ENCODE data around the gene PCDHGB5.
"Not testable (repeated sequence)": the region's sequence is repeated elsewhere in the genome, so short reads cannot be mapped to it uniquely, and the experiment has no call there.

PCDHGB5 gene

DNA sequence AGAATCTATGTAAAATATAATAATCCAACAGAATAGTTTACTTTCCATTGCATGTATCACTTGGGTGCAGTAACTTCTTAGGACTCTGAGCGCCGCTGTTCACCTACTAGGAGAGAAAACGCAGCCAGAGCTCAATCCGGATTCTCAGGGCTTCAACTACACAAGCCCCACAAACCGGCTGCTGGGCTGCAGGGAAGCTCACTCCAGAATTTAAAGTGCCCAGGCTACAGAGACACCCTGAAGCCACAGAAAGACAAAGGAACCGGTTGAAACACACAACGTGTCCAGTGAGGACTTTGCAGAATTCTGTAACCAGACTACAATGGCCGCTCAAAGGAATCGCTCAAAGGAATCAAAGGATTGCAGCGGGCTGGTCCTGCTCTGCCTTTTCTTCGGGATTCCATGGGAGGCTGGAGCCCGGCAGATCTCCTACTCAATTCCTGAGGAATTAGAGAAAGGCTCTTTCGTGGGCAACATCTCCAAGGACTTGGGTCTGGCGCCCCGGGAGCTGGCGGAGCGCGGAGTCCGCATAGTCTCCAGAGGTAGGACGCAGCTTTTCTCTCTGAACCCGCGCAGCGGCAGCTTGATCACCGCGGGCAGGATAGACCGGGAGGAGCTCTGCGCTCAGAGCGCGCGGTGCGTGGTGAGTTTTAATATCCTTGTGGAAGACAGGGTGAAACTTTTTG is 15.2 kb downstream of the PCDHGB5 start, which contains the start of gene PCDHGA10:
TSS of gene PCDHGA10 (plus strand) at position 134 of the 686 bp plus-strand sequence. CDS start at position 323, 189 bp downstream.
- peak; percentile 15 for DNase-seq

DNA sequence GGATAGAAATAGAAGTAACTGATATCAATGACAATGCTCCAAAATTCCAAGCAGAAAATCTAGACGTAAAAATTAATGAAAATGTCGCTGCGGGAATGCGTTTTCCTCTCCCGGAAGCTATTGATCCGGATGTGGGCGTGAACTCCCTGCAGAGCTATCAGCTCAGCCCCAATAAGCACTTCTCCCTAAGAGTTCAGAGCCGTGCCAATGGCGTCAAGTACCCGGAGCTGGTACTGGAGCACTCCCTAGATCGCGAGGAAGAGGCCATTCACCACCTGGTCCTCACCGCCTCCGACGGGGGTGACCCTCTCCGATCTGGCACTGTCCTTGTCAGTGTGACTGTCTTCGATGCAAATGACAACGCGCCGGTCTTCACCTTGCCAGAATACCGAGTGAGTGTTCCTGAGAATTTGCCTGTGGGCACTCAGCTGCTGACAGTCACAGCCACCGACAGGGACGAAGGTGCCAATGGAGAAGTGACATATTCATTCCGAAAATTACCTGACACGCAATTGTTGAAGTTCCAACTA is 15.9 kb downstream of the PCDHGB5 start:
- no peak for DNase-seq

DNA sequence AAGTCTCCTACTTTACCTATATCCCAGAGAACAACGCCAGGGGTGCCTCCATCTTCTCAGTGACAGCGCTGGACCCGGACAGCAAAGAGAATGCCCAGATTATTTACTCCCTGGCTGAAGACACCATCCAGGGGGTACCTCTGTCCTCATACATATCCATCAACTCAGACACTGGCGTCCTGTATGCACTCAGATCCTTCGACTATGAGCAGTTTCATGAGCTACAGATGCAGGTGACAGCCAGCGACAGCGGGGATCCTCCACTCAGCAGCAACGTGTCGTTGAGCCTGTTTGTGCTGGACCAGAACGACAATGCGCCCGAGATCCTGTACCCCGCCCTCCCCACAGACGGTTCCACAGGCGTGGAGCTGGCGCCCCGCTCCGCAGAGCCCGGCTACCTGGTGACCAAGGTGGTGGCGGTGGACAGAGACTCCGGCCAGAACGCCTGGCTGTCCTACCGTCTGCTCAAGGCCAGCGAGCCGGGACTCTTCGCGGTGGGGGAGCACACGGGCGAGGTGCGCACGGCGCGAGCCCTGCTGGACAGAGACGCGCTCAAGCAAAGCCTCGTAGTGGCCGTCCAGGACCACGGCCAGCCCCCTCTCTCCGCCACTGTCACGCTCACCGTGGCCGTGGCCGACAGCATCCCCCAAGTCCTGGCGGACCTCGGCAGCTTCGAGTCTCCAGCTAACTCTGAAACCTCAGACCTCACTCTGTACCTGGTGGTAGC is 17.0 kb downstream of the PCDHGB5 start:
- DNase-seq = not testable (repeated sequence)

DNA sequence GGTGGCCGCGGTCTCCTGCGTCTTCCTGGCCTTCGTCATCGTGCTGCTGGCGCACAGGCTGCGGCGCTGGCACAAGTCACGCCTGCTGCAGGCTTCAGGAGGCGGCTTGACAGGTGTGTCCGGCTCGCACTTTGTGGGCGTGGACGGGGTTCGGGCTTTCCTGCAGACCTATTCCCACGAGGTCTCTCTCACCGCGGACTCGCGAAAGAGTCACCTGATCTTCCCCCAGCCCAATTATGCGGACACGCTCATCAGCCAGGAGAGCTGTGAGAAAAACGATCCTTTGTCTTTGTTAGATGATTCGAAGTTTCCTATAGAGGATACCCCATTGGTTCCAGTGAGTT is 17.5 kb downstream of the PCDHGB5 start:
- not testable (repeated sequence) for DNase-seq

DNA sequence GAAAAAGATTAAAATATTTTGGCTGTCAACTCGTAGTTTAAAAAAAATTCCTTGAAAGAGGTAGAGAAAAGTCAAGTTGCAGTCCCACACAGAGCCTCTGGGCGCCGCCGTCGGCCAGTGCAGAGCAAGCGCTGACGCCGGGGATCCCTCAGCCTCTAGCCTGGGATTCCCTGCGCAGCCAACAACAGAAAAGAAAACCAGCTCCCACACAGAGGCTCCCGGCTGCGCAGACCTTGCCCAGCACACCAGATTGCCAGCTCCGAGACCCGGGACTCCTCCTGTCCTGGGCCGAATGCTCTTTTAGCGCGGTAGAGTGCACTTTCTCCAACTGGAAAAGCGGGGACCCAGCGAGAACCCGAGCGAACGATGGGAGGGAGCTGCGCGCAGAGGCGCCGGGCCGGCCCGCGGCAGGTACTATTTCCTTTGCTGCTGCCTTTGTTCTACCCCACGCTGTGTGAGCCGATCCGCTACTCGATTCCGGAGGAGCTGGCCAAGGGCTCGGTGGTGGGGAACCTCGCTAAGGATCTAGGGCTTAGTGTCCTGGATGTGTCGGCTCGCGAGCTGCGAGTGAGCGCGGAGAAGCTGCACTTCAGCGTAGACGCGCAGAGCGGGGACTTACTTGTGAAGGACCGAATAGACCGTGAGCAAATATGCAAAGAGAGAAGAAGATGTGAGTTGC is 19.9 kb downstream of the PCDHGB5 start, which contains the start of gene PCDHGB7:
TSS of gene PCDHGB7 (plus strand) at position 184 of the 679 bp plus-strand sequence. CDS start at position 367, 183 bp downstream.
- DNase-seq = peak; percentile 72

DNA sequence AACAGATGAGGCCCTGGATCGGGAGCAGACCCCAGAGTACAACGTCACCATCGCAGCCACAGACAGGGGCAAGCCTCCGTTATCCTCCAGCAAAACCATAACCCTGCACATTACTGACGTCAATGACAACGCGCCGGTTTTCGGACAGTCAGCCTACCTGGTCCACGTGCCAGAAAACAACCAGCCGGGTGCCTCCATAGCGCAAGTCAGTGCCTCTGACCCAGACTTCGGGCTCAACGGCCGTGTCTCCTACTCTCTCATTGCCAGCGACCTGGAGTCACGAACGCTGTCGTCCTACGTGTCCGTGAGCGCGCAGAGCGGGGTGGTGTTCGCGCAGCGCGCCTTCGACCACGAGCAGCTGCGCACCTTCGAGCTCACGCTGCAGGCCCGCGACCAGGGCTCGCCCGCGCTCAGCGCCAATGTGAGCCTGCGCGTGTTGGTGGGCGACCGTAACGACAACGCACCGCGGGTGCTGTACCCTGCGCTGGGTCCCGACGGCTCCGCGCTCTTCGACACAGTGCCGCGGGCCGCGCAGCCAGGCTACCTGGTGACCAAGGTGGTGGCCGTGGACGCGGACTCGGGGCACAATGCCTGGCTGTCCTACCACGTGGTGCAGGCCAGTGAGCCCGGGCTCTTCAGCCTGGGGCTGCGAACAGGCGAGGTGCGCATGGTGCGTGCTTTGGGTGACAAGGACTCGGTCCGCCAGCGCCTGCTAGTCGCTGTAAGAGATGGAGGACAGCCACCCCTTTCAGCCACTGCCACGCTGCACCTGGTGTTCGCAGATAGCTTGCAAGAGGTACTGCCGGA is 21.5 kb downstream of the PCDHGB5 start:
- no peak for DNase-seq

DNA sequence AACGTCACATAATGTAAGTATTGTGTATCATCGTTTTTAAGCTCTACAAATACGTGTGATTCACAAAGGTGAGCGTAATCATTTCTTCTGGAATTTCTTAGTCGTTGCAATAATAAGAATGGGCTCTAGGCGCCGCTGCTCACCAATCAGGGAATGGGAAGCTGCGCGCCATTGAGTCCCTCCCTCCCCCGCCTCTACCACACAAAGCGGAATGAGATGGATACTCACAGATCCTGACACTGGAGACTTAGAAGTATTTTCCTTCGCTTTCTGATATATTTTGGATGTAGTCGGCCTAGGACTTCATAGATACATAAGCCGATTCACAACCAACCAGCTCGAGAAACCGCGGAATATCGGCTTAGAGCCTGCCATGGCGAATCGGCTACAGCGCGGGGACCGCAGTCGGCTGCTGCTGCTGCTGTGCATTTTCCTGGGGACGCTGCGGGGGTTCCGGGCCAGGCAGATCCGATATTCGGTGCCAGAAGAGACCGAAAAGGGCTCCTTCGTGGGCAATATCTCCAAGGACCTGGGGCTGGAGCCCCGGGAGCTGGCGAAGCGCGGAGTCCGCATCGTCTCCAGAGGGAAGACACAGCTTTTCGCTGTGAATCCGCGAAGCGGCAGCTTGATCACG is 23.2 kb downstream of the PCDHGB5 start, which contains the start of gene PCDHGA11:
TSS of gene PCDHGA11 (plus strand) at position 197 of the 634 bp plus-strand sequence. CDS start at position 374, 177 bp downstream.
- DNase-seq = no peak

DNA sequence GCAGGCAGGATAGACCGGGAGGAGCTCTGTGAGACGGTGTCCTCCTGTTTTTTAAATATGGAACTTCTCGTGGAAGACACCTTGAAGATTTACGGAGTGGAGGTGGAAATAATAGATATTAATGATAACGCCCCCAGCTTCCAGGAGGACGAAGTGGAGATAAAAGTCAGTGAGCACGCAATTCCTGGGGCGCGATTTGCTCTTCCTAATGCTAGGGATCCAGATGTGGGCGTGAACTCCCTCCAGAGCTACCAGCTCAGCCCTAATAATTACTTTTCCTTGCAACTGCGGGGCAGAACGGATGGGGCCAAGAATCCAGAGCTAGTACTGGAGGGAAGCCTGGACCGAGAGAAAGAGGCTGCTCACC is 23.7 kb downstream of the PCDHGB5 start:
- DNase-seq = no peak

DNA sequence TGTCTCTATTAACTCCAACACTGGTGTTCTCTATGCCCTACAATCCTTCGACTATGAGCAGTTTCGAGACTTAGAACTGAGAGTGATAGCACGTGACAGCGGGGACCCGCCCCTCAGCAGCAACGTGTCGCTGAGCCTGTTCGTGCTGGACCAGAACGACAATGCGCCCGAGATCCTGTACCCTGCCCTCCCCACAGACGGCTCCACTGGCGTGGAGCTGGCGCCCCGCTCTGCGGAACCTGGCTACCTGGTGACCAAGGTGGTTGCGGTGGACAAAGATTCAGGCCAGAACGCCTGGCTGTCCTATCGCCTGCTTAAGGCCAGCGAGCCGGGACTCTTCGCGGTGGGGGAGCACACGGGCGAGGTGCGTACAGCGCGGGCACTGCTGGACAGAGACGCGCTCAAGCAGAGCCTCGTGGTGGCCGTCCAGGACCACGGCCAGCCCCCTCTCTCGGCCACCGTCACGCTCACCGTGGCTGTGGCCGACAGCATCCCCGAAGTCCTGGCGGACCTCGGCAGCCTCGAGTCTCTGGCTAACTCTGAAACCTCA is 25.1 kb downstream of the PCDHGB5 start:
- DNase-seq = no peak

DNA sequence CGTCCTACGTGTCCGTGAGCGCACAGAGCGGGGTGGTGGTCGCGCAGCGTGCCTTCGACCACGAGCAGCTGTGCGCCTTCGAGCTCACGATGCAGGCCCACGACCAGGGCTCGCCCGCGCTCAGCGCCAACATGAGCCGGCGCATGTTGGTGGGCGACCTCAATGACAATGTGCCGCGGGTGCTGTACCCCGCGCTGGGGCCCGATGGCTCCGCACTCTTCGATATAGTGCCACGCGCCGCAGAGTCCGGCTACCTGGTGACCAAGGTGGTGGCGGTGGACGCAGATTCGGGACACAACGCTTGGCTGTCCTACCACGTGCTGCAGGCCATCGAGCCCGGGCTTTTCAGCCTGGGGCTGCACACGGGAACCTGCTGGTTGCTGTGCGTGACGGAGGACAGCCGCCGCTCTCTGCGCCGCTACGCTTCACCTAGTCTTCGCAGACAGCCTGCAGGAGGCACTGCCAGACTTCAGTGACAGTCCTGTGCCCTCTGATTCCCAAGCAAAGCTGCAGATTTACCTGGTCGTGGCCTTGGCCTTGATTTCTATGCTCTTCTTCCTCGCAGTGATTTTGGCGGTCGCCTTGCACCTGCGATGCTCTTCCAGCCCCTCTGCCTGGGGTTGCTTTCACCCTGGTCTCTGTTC is 30.2 kb downstream of the PCDHGB5 start:
- no peak for DNase-seq

DNA sequence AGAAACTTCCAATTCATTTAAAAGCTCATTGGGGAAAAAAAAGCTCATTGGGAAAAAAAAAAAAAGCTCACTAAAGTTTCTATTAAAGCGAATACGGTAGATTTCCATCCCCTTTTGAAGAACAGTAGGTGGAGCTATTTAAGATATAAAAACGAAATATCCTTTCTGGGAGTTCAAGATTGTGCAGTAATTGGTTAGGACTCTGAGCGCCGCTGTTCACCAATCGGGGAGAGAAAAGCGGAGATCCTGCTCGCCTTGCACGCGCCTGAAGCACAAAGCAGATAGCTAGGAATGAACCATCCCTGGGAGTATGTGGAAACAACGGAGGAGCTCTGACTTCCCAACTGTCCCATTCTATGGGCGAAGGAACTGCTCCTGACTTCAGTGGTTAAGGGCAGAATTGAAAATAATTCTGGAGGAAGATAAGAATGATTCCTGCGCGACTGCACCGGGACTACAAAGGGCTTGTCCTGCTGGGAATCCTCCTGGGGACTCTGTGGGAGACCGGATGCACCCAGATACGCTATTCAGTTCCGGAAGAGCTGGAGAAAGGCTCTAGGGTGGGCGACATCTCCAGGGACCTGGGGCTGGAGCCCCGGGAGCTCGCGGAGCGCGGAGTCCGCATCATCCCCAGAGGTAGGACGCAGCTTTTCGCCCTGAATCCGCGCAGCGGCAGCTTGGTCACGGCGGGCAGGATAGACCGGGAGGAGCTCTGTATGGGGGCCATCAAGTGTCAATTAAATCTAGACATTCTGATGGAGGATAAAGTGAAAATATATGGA is 32.8 kb downstream of the PCDHGB5 start, which contains the start of gene PCDHGA12:
TSS of gene PCDHGA12 (plus strand) at position 176 of the 782 bp plus-strand sequence. CDS start at position 429, 253 bp downstream.
- DNase-seq = no peak

DNA sequence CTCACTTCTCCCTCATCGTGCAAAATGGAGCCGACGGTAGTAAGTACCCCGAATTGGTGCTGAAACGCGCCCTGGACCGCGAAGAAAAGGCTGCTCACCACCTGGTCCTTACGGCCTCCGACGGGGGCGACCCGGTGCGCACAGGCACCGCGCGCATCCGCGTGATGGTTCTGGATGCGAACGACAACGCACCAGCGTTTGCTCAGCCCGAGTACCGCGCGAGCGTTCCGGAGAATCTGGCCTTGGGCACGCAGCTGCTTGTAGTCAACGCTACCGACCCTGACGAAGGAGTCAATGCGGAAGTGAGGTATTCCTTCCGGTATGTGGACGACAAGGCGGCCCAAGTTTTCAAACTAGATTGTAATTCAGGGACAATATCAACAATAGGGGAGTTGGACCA is 33.5 kb downstream of the PCDHGB5 start:
- DNase-seq = no peak

DNA sequence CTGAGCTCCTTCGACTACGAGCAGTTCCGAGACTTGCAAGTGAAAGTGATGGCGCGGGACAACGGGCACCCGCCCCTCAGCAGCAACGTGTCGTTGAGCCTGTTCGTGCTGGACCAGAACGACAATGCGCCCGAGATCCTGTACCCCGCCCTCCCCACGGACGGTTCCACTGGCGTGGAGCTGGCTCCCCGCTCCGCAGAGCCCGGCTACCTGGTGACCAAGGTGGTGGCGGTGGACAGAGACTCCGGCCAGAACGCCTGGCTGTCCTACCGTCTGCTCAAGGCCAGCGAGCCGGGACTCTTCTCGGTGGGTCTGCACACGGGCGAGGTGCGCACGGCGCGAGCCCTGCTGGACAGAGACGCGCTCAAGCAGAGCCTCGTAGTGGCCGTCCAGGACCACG is 34.6 kb downstream of the PCDHGB5 start:
- not testable (repeated sequence) for DNase-seq

DNA sequence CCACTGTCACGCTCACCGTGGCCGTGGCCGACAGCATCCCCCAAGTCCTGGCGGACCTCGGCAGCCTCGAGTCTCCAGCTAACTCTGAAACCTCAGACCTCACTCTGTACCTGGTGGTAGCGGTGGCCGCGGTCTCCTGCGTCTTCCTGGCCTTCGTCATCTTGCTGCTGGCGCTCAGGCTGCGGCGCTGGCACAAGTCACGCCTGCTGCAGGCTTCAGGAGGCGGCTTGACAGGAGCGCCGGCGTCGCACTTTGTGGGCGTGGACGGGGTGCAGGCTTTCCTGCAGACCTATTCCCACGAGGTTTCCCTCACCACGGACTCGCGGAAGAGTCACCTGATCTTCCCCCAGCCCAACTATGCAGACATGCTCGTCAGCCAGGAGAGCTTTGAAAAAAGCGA is 35.0 kb downstream of the PCDHGB5 start:
- DNase-seq = not testable (repeated sequence)

DNA sequence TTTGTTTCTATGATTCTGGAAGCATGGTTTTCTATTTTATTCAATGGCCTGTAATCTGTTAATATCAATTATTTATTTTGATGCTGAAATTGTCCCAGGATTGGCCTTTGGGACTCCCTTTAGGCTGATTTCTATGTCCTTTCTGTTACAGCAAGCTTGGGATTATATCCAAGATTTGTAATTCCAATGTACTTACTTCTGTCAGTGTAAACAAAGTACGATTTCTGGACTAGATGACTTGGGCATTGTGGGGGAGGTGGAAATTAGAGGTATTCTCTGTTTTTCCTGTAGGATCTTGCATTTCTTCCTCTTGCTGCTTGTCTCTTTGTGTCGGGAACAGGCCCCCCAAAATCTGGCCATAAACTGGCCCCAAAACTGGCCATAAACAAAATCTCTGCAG is 36.3 kb downstream of the PCDHGB5 start:
- no peak for DNase-seq

DNA sequence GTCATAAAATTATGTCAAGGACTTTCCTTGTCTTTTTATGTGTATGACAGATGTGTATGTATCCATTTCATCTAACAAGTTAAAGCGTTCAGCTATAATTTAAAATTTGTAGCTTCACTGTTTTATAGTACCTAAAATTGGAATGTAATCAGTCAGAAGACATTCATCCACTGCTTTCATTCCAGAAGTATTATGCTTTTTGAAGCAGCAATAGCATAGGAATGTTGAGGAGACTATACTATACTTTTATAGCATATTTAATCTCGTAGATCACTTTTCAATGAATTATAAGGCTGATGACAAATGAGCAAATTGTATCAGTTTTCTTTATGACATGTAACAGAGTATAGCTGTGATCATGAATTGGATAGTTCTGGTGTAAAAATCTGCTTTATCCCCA is 39.5 kb downstream of the PCDHGB5 start:
- DNase-seq = no peak

DNA sequence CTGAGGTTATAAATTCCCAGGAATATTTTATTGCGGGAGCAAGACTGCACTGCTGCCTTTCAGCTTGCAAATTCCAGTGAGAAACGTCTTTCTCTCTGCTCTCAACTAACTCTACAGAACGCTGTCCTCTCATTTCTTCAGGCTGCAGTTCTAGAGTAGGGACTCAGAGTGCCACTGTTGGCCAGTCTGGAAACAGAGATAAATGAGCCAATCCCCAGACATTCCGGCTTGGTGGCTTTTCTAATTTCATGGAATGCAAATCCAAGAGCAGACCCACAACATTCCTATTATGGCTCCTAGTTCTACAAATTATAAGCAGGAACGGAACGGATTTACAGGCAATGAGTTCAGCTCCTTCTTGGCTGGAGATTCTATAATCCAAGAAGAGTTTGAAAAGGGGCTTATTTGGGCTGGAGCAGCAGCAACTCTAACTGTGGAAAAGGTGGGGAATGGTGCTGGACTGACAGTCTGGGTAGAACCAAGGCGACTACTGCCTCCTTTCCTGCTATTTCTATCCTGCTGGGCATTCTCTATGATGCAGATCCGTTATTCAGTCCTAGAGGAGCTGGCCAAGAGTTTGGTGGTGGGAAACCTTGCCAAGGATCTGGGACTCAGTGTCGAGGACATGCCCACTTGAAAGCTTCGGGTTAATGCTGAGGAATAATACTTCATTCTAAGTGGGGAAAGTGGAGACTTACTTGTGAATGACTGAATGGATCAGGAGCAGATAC is 41.8 kb downstream of the PCDHGB5 start:
- no peak for DNase-seq

DNA sequence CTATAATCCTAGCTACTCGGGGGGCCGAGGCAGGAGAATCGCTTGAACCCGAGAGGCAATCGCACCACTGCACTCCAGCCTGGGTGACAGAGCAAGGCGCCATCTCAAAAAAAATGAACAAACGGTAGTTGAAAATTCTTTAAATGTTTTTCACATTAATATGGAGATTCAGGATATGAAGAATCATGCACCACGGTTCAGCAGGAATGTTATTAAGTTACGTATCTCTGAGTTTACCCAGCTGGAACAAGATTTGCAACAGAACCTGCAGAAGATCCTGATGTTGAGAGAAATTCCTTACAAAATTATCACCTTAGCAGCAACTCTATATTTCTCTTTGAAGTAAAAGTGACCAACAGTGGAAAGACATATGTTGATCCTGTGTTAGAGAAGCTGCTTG is 42.6 kb downstream of the PCDHGB5 start:
- peak; percentile 55 for DNase-seq

DNA sequence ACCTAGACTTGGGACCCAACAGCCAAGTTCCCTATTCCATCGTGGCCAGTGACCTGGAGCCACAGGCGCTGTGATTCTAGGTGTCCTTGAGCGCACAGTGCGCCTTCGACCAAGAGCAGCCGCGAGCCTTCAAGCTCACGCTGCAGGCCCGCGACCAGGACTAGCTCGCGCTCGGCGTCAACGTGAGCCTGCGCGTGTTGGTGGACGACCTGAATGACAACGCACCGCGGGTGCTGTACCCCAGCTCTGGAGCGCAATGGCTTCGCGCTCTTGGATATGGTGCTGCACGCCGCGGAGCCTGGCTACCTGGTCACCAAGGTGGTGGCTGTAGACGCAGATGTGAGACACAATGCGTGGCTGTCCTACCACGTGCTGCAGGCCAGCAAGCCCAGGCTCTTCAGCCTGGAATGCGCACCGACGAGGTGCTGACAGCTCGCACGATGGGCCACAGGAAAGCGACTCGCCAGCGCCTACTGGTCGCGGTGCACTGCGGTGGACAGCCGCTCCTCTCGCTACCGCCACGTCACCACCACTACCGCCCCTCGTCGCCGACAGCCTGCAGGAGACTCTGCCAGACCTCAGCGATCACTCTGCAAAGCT is 43.9 kb downstream of the PCDHGB5 start:
- DNase-seq = no peak

All from kidney glomerular epithelial cell (primary cell).